Gastrocnemius medialis (tissue), 4 donors: ENCODE data around the gene SMIM9. TPM values are rescaled to one million over a fixed set of nuclear protein-coding genes. Genes with fewer than 3 reads are reported as not detected.

ENCODE experiments used
- ATAC-seq, 2 donors: fragments of 150-250 bp; one replicate each; pipeline ENCODE4 v1.9.1; 2016
- DNase-seq, 2 donors: peaks; one replicate each; pipeline ENCODE4 v3.0.0-alpha.2; 2019
- H3K27ac ChIP-seq, 4 donors: fragments of 200-600 bp; sonication (generic); 1 replicate in 1 of 4; 2 replicates in 3 of 4; pipeline ENCODE4 v1.5.1; 2016 to 2018; ENCODE audit warnings: mild to moderate bottlenecking in 2 of 4, moderate library complexity in 1 of 4
- H3K27me3 ChIP-seq, 3 donors: fragments of 200-600 bp; sonication (generic) in 2 of 3; 1 replicate in 1 of 3; 2 replicates in 2 of 3; pipeline versions ENCODE4 v1.5.1 to v1.6.0; 2016 to 2019; ENCODE audit warnings: mild to moderate bottlenecking in 1 of 3, moderate library complexity in 1 of 3
- H3K36me3 ChIP-seq, 2 donors: fragments of 200-600 bp; sonication (generic) in 1 of 2; one replicate each; pipeline ENCODE4 v1.5.1; 2017 to 2018
- H3K4me1 ChIP-seq, 2 donors: fragments of 200-600 bp; sonication (generic) in 1 of 2; one replicate each; pipeline ENCODE4 v1.5.1; 2016 to 2017; ENCODE audit warnings: mild to moderate bottlenecking in 2 of 2
- H3K4me3 ChIP-seq, 4 donors: fragments of 200-600 bp; sonication (generic) in 3 of 4; 1 replicate in 1 of 4; 2 replicates in 3 of 4; pipeline ENCODE4 v1.5.1; 2016 to 2019; ENCODE audit warnings: mild to moderate bottlenecking in 2 of 4
- H3K9me3 ChIP-seq, 3 donors: fragments of 200-600 bp; sonication (generic) in 2 of 3; 1 replicate in 1 of 3; 2 replicates in 2 of 3; pipeline ENCODE4 v1.5.1; 2016 to 2019
- POLR2A ChIP-seq, 2 donors: fragments of 450-650 bp; IDR thresholded peaks; one replicate each; pipeline ENCODE4 v1.6.1; 2017; ENCODE audit warnings: antibody characterized with exemption in 2 of 2, mild to moderate bottlenecking in 2 of 2, moderate library complexity in 2 of 2
- in situ Hi-C, 4 donors: fragments of 200-750 bp; cut with MboI; loops; one replicate each; pipeline versions ENCODE4 v1.15.0 to v1.8.0; 2017; ENCODE audit warnings: low sequenced_read_pairs in 4 of 4
- intact Hi-C: fragments of 100-400 bp; cut with DNase I; formaldehyde crosslinking; loops from one replicate; pipeline ENCODE4 v1.15.1; 2023; ENCODE audit warnings: low total_unique reads
- total RNA-seq, 4 donors: library from RNA; depleted of rRNA; stranded (reverse); fragments of >200 nt; gene quantifications; one replicate each; pipeline versions ENCODE4 v1.1.0 to v1.2.3, GENCODE V29; 2016
- TF ChIP-seq, protein P1 (sequence below), 5 experiments: fragments of 450-650 bp in 3 of 5; fragments of 200-600 bp in 2 of 5; sonication (generic) in 2 of 5; IDR thresholded peaks in 4 of 5; conservative IDR thresholded peaks in 1 of 5; 1 replicate in 4 of 5; 2 replicates in 1 of 5; pipeline ENCODE4 v1.5.1; 2016 to 2019; ENCODE audit warnings: antibody characterized with exemption in 5 of 5, mild to moderate bottlenecking in 3 of 5, moderate library complexity in 3 of 5

The SMIM9 gene
- total RNA-seq, 4 donors from 2014 or later, result not detected

- DNase-seq (no peak), ATAC-seq (no peak)
- intact Hi-C loops (no loop called here), in situ Hi-C loops (no loop called here)
- H3K4me3 ChIP-seq, result no peak overlapping the region
- peaks cover 0 to 3% of the 10 kb centered on the region in 2 donors for H3K36me3 ChIP-seq
- no peak overlapping the region for H3K27ac ChIP-seq
- no peak for TF ChIP-seq POLR2A (IDR thresholded peaks at IDR 0.05)
- TF ChIP-seq, protein P1, sequence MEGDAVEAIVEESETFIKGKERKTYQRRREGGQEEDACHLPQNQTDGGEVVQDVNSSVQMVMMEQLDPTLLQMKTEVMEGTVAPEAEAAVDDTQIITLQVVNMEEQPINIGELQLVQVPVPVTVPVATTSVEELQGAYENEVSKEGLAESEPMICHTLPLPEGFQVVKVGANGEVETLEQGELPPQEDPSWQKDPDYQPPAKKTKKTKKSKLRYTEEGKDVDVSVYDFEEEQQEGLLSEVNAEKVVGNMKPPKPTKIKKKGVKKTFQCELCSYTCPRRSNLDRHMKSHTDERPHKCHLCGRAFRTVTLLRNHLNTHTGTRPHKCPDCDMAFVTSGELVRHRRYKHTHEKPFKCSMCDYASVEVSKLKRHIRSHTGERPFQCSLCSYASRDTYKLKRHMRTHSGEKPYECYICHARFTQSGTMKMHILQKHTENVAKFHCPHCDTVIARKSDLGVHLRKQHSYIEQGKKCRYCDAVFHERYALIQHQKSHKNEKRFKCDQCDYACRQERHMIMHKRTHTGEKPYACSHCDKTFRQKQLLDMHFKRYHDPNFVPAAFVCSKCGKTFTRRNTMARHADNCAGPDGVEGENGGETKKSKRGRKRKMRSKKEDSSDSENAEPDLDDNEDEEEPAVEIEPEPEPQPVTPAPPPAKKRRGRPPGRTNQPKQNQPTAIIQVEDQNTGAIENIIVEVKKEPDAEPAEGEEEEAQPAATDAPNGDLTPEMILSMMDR (IDR thresholded peaks at IDR 0.05 in 4 of 5, conservative IDR thresholded peaks at IDR 0.05 in 1 of 5), result no peak
- H3K27me3 ChIP-seq, result no peaks in the 10 kb centered on the region
- H3K4me1 ChIP-seq, result no peaks in the 10 kb centered on the region
- no peaks in the 10 kb centered on the region for H3K9me3 ChIP-seq
These were observed 50.1 kb downstream of the SMIM9 start for GRCh38 chrX:154784149-154784995.

- Histone ChIP-seq H3K9me3 (no peaks in the 10 kb centered on the region), H3K36me3 (peaks cover 0 to 22% of the 10 kb centered on the region in 2 donors), H3K4me1 (no peaks in the 10 kb centered on the region), H3K4me3 (no peak overlapping the region), H3K27me3 (no peaks in the 10 kb centered on the region), H3K27ac (no peak overlapping the region)
- DNase-seq, result no peak
- intact Hi-C loops, result no loop called here
- in situ Hi-C loops, result no loop called here
- ATAC-seq, result no peak
- TF ChIP-seq, protein P1 (IDR thresholded peaks at IDR 0.05 in 4 of 5, conservative IDR thresholded peaks at IDR 0.05 in 1 of 5), result no peak
- no peak for TF ChIP-seq POLR2A (IDR thresholded peaks at IDR 0.05)
These were observed 53.5 kb downstream of the SMIM9 start for GRCh38 chrX:154780968-154781367.

- DNase-seq (no peak), ATAC-seq (no peak)
- no peaks in the 10 kb centered on the region for H3K27me3 ChIP-seq
- no peak overlapping the region for H3K4me3 ChIP-seq
- in situ Hi-C loops (no loop called here), intact Hi-C loops (no loop called here)
- H3K4me1 ChIP-seq, result no peaks in the 10 kb centered on the region
- H3K27ac ChIP-seq, result no peak overlapping the region
- H3K36me3 ChIP-seq, result peaks cover 0 to 39% of the 10 kb centered on the region in 2 donors
- TF ChIP-seq POLR2A (IDR thresholded peaks at IDR 0.05), result no peak
- TF ChIP-seq, protein P1 (IDR thresholded peaks at IDR 0.05 in 4 of 5, conservative IDR thresholded peaks at IDR 0.05 in 1 of 5), result no peak
- H3K9me3 ChIP-seq, result no peaks in the 10 kb centered on the region
These were observed 55.2 kb downstream of the SMIM9 start for GRCh38 chrX:154779261-154779660.

GRCh38 chrX:154776753-154777152, 57.7 kb downstream of the SMIM9 start:
- H3K36me3 ChIP-seq, result peaks cover 0 to 54% of the 10 kb centered on the region in 2 donors
- intact Hi-C loops, result no loop called here
- TF ChIP-seq POLR2A (IDR thresholded peaks at IDR 0.05), result no peak
- TF ChIP-seq, protein P1 (IDR thresholded peaks at IDR 0.05 in 4 of 5, conservative IDR thresholded peaks at IDR 0.05 in 1 of 5), result no peak

More at GRCh38 chrX:154776753-154777152, 57.7 kb downstream of the SMIM9 start:
- Histone ChIP-seq H3K27me3 (no peaks in the 10 kb centered on the region), H3K4me3 (no peak overlapping the region), H3K27ac (no peak overlapping the region), H3K9me3 (no peaks in the 10 kb centered on the region), H3K4me1 (no peaks in the 10 kb centered on the region)
- DNase-seq, result no peak
- no peak for ATAC-seq
- in situ Hi-C loops, result no loop called here
